Measurements from ENCODE around the gene ACVRL1.

The ACVRL1 gene

GRCh38 chr12:51900323-51900889 is 6.9 kb upstream of the ACVRL1 start:
- DNase-seq, result no peak

GRCh38 chr12:51901121-51901817 is 6.0 kb upstream of the ACVRL1 start:
- no peak for DNase-seq

DNA sequence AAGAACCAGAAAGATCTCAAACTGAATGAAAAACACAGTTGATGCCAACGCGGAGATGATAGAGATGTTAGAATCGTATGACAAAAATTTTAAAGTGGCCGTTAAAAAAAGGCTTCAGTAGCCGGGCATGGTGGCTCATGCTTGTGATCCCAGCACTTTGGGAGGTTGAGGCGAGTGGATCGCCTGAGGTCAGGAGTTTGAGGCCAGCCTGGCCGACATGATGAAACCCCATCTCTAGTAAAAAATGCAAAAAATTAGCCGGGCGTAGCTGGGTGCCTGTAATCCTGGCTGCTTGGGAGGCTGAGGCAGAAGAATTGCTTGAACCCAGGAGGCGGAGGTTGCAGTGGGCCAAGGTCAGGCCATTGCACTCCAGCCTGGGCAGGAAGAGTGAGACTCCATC is 5.4 kb upstream of the ACVRL1 start:
- DNase-seq, result no peak

GRCh38 chr12:51904951-51905470 is 2.3 kb upstream of the ACVRL1 start:
- no peak for DNase-seq

- no peak for DNase-seq
These were observed 1.6 kb upstream of the ACVRL1 start for GRCh38 chr12:51905471-51906429.

DNA sequence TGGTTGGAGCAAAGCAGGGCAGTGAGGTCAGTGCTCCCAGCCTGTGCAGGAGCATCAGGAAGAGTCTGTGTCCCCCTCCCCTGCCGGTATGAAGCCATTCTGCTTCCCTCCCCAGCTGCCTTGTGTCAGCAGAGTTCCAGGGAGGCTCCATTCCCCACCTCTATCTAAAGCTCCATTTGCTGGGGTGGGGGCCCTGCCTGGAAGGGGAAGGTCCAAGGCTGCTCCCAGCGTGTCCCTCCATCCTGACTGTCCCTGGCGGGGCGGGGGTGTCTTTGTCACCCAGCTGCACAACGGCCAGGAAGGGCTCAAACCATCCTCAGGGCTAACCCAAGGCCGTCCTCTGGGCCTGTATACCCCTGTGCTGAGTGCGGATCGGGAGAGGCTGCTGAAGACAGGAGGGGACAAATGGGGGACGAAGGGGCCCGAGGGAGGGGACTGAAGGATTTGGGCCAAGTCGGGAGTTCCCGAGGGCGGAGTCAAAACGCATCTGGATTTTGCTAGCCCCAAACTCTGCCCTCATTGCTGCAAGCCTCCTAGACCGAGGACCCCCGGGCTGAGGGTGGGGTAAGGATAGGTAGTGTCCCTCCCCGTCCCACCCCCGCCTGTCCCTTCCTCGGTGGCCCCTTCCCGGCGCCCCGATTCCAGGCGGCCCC is 748 bp upstream of the ACVRL1 start:
- DNase-seq, result no peak

DNA sequence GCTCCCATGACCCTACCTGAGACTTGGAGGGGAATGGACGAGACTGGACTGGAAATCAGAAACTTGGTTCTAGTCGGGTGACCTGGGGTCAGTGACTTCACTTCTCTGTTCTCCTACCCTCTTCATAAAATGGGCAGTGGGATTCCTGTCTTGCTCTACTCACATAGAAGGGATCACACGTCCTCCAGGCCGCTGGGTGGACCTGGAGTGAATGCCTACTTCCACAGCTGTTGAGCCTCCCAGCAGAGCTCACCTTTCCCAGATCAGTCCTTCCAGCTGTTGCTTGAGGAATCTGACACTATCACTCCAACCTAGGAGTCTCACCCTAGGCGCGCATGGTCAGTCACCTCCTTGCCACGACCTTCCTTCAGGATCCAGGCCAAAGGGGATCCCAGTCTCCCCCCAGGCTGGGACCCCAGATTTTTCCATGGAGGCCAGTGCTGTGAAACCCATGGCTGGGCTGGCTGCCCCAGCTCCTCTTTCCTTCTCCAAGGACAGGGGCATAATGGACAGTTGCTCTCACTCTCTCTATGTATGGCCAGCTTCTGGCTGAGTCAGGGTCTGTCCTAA is 637 bp downstream of the ACVRL1 start:
- no peak for DNase-seq

DNA sequence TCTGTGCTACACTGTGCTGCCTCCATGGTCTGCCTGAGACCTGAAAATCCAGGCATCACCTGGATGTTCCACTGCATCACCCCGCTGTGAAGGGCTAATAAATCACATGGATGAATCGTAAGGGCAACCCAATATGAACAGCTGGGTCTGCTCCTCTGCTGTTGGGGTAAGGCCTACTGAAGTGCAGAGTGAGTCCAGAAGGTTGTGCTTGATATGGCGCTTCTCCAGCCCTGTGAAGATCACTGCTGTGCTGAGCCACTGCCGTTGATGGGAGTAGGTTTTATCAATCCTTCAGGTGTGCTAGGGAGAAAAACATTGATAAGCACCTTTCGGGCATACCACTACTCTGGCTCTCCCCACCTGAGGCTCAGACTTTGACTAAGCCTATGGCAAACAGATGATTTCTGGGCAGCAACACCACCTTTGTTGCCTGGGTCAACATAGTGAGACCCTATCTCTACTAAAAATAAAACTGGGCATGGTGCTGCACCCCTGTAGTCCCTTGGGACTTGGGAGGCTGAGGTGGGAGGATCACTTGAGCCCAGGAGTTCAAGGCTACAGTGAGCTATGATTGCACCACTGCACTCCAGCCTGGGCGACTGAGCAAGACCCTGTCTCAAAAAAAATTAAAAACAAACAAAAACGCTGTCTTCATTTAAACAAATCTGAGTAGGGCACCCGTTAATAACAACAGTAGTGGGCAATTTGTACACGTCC is 1.7 kb downstream of the ACVRL1 start:
- DNase-seq, result no peak

GRCh38 chr12:51910168-51910567 is 2.9 kb downstream of the ACVRL1 start:
- no peak for DNase-seq

- no peak for DNase-seq
These were observed 3.4 kb downstream of the ACVRL1 start for GRCh38 chr12:51910691-51911090.

- DNase-seq, result no peak
These were observed 4.0 kb downstream of the ACVRL1 start for GRCh38 chr12:51911307-51911706.

- DNase-seq, result no peak
These were observed 4.7 kb downstream of the ACVRL1 start for GRCh38 chr12:51911788-51912711.

DNA sequence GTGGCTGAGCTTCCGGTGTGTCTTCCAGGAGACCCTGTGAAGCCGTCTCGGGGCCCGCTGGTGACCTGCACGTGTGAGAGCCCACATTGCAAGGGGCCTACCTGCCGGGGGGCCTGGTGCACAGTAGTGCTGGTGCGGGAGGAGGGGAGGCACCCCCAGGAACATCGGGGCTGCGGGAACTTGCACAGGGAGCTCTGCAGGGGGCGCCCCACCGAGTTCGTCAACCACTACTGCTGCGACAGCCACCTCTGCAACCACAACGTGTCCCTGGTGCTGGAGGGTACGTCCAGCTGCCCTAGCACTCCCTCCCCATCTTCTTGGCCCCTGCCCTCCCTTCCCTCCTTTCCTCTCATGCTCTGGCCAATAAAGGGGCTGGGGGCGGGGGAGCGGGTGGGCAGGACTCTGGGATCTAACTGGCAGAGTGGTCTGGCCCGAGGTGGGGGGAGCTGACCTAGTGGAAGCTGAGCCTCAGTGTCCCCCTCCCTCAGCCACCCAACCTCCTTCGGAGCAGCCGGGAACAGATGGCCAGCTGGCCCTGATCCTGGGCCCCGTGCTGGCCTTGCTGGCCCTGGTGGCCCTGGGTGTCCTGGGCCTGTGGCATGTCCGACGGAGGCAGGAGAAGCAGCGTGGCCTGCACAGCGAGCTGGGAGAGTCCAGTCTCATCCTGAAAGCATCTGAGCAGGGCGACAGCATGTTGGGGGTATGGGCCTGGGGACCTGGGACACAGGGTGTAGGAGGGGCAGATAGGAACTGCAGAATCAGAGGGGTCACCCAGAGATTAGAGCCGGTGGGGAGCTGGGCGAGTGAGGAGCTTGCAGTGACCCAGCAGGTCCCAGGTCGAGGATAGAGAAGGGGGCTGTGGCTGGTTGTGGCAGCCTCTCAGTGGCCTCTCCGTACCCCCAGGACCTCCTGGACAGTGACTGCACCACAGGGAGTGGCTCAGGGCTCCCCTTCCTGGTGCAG is 6.0 kb downstream of the ACVRL1 start:
- no peak for DNase-seq

DNA sequence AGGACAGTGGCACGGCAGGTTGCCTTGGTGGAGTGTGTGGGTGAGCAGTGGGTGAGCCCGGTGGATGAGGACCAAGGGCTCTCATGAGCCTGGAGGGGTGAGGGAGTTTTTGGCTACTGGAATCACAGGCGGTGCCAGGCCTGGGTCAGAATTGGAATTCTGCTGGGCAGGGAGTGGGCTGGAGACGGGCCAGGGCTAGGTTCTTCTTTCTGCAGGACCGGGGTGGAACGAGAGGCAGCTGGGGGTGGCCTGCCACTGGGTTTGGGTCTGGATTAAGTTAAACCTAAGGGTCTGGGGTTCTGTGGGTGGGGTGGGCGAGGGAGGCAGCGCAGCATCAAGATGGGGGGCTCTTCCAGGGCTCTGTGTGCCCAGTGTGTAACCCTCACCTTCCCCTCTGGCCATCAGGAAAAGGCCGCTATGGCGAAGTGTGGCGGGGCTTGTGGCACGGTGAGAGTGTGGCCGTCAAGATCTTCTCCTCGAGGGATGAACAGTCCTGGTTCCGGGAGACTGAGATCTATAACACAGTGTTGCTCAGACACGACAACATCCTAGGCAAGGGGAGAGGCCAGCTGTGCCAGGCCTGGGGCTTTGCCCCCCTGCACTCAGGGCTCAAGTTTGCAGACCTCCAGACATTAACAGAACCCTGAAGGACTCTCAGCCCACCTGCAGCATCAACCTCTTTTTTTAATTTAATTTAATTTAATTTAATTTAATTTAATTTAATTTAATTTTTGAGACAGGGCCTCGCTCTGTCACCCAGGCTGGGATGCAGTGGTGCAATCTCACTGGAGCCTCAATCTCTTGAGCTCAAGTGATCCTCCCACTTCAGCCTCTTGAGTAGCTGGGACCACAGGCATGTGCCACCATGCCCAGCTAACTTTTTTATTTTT is 7.0 kb downstream of the ACVRL1 start:
- no peak for DNase-seq

DNA sequence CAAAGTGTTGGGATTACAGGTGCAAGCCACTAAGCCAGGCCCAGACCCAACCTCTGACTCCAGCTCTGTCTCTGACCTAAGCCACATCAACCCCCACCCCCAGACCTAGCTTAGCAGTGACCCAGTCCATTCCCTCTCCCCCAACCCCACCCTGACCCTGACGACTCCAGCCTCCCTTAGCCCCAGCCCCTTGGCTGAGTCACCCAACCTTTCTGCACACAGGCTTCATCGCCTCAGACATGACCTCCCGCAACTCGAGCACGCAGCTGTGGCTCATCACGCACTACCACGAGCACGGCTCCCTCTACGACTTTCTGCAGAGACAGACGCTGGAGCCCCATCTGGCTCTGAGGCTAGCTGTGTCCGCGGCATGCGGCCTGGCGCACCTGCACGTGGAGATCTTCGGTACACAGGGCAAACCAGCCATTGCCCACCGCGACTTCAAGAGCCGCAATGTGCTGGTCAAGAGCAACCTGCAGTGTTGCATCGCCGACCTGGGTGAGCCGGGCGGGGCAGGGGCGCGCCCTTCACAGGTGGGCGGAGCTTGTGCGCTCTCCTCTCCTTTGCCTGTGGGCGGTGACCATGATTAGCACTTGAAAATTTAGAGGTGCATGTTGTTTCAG is 7.8 kb downstream of the ACVRL1 start:
- no peak for DNase-seq

DNA sequence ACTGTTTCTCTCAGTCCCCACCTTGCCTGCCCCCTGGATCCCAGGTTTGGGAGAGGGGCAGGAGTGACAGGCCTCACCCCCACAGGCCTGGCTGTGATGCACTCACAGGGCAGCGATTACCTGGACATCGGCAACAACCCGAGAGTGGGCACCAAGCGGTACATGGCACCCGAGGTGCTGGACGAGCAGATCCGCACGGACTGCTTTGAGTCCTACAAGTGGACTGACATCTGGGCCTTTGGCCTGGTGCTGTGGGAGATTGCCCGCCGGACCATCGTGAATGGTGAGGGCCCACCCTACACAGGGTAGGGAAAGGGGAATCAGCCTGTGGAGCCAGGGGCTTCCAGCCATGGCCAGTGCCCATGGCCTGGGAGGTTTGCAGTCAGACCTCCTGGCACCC is 8.6 kb downstream of the ACVRL1 start:
- DNase-seq, result no peak

DNA sequence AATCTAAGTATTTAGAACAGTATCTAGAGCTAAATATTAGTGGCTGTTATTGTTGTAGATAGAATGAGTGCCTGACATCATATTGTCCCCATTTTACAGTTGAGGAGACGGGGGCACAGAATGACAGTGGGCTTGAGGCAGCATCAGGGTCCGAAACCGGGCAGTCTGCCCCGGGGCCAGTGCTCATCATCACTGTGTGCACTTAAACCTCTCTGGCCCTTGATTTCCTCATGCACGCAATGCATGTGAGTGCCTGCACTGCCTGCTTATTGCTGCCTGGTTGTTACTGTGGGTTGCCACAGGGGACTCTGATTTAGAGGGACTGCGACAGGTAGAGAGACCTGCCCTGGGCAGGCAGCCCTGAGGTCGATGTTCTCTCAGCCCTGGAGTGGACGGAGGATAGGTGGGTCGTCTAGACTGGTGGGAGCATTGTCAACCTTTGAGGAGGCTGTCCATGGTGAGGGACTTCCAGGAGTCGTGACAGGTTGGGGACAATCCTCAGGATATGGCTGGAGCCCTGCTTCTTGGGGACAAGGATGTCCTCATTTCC is 9.8 kb downstream of the ACVRL1 start:
- DNase-seq, result no peak

All from CD4-positive, alpha-beta T cell treated with Interleukin-21 for 1 hour (primary cell).